GM21367 (cell line): ENCODE data around the gene TMEM123.

Experiments
- ATAC-seq: cut with Tn5 transposase; IDR thresholded peaks from one replicate; pipeline ENCODE4 v1.9.1; 2021; ENCODE audit not compliant: unreplicated experiment

TMEM123 gene

GRCh38 chr11:102452461-102453301 is at the start of gene TMEM123:
TMEM123 (minus strand) TSS chr11:102452765; CDS start chr11:102452623, 142 bp downstream.
- ATAC-seq = peak; percentile 50

GRCh38 chr11:102500829-102501228 is 48.3 kb upstream of the TMEM123 start:
- no peak for ATAC-seq

- ATAC-seq = no peak
Measured at GRCh38 chr11:102499931-102500330, 47.4 kb upstream of the TMEM123 start.

- ATAC-seq = no peak
Measured at GRCh38 chr11:102499151-102499550, 46.6 kb upstream of the TMEM123 start.

GRCh38 chr11:102497061-102497460 is 44.5 kb upstream of the TMEM123 start:
- no peak for ATAC-seq

DNA sequence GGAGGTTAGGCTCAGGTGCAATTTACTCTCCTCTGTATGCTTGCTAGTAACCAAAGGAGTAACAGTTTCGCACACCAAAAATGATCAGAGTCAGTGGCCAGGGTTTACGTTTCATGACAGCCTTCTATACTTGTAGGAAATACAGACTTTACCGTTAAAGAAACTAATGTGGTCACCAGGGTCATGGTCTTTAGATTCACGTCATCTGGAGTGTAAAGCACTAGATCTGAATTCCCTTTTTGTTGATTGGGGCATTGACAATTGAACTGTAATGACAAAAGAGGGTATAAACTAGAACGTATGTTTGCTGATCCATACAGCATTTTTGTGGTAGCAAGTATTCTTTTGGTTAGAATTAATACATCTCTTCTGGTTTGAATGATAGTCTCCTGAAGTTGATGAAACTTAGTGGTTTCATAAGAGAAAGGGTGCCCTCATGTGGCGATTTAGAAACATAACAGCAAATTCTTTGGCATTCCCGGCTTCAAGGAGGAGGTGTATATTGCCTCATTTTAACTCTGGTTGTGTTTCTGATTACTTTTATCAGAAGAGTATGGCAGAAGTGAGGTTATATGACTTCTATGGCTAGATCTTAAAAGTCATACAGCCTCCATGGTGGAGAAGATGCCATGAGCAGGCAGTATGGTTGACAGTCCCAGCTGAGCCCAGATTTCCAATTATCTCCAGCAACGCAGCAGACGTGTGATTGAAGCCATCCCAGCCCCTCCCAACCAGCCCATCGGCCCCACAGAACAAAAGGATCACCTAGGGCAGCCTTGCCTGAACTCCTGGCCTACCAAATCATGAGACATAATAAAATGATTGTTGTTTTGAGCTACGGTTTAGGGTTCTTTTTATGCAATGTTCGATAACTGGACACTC is 42.8 kb upstream of the TMEM123 start:
- peak; percentile 93 for ATAC-seq

GRCh38 chr11:102494216-102494615 is 41.7 kb upstream of the TMEM123 start:
- no peak for ATAC-seq

DNA sequence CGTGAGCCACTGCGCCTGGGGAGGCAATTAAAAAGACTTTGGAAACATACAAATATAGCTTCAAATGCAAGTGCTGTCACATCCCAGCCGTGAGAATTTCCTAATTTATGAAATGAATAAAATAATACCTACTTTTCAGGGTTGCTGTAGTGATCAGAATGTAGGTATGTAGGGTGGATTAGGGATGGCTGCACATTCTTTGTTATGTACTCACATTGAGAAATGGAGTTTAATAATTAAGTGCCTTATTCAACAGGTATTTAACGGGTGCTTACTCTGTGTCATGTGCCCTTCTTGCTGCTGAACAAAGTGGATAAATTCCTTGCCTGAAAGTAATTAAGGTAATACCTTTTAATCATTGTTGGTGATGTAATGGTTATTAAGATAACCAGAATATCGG is 41.0 kb upstream of the TMEM123 start:
- ATAC-seq = no peak

DNA sequence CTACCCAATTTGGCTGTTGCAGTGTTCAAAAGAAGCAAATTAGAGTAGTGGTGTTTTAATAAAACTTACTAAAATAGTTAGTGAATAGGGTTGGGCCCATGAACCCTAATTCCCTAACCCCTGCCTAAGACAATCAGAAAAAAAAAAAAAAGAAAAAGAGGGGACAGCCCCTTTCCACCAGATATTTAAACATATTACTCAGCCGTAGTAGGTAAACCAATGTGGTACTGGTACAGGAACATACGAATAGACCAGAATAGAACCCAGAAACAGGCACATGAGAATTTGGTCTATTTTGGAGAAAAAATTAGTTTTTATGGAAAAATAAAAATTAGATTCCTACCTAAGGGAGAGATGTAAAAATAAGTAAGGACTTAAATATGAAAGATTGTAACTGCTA is 39.4 kb upstream of the TMEM123 start:
- ATAC-seq = no peak

- no peak for ATAC-seq
Measured at GRCh38 chr11:102489186-102490145, 36.9 kb upstream of the TMEM123 start.

- peak; percentile 83 for ATAC-seq
Measured at GRCh38 chr11:102488208-102488607, 35.6 kb upstream of the TMEM123 start.

DNA sequence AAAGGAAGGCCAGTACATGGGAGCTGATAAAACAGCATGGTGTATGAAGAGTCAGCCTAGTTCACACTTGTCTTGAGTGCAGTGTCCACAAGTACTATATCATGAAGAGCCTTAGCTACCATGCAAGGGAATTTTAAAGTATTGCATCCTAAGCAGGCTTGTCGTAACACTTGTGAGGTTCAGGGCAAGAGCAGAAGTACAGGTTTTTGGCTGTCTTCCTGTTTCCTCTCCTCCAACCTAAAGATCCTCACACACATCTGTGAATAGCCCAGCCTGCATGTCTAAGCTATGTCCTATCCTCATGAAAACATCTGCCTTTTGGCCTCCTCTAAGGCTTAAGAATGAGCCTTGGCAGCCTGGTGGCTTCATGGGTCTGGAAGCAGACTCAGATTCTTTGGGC is 34.6 kb upstream of the TMEM123 start:
- no peak for ATAC-seq

DNA sequence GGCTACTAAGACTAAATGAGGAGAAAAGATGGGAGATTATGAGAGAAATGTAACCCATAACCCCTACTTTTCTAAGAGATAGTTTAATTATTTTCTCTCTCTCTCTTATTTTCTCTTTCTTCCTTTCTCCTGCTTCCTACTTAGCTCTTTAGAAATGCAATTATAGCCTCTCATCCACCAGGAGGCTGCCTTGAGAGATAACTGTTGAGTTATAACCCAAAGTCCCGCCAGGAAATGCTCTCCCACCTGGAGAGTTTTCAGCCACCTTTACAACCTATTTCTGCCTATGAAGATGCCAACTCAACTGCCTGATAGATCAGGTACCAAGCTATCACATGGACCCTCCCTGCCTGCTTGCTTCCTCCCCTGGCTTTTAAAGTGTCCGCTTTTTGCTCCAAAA is 34.0 kb upstream of the TMEM123 start:
- ATAC-seq = no peak

DNA sequence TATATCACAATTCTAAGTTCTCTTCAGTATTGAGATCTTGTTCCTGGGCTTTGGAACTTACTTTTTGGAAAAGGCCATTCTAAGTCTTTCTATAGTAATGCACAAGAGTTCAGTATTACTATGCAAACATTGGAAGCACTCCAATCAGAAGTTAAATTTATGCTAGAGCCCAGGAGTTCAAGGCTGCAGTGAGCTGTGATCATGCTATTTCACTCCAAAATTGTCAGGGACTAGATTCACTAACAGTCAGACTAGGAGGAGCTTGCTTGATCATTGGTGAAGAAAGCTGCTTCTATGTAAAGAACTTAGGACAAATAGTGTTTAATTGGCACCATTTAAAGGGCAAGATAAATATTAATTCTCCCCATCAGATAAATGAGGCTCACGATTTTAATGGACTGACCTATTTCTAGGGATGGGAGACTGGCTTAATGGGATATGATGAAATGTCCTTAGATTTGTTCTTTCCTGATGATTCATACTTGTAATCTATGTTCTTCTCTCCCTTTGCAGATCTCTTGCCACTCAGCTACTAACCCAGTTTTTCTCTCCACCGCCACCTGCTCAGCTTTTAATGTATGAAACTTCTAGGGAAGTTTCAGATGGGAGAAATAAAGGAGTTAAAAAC is 32.6 kb upstream of the TMEM123 start:
- no peak for ATAC-seq

DNA sequence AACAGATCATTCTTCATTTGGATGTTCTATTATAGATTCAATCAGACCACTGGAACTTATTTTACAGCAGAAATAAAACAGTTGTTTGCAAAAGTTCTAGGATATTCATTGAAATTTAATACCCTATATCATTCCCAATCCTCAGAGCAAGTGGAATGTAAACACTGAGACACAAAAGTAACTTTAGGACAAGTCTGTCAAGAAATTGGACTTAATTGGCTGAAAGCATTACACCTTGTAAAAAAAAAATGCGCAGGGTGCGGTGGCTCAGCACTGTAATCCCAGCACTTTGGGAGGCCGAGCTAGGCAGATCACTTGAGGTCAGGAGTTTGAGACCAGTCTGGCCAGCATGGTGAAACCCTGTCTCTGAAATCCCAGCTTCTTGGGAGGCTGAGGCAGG is 29.9 kb upstream of the TMEM123 start:
- no peak for ATAC-seq

- no peak for ATAC-seq
Measured at GRCh38 chr11:102479733-102480132, 27.2 kb upstream of the TMEM123 start.

DNA sequence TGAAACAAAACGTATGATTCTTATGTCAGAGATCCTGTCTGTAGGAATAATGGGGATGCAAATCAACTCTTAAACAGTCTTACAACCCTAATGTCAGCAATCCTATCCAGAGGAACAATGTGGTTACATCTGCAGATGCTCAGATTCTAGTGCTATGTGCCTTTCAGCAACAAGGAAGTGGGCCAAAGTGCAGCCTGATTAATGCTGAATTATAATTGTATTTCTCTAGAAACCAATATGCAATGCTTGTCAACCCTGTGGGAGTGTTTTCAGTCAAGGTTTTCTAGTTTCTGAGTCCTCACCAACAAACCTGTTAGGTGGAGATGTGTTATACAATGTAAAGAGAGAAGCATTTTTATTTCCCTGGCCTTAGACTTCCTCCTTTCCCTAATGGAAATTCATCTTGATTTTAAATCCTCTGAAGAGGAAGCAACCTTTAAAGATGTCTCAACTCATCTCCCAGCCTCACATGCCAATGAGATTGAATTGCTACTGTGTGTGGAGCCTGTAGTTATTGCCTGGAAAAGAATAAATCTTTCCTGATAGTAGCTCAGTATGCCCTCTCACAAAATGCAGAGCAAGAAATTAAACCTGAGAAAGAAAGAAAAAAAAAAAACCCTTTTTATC is 26.2 kb upstream of the TMEM123 start:
- no peak for ATAC-seq

DNA sequence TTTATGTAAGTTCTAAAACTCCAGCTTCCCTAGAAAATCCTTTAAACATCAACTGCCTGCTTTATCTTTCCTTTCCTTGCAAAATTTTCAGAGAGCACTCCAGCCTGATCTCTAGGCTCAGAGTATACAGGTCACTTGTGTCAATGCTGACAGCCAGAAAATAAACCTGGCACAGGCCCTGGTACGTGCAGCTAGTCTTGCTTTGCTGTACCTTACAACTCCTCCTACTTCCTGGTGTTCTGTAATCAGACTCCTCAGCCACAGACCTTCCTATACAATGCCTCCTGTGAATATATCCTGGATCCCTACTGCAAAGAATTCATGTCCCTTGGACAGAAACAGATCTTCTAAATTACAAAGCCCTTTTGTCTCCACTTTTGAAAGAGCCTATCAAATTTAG is 24.2 kb upstream of the TMEM123 start:
- ATAC-seq = peak; percentile 40

DNA sequence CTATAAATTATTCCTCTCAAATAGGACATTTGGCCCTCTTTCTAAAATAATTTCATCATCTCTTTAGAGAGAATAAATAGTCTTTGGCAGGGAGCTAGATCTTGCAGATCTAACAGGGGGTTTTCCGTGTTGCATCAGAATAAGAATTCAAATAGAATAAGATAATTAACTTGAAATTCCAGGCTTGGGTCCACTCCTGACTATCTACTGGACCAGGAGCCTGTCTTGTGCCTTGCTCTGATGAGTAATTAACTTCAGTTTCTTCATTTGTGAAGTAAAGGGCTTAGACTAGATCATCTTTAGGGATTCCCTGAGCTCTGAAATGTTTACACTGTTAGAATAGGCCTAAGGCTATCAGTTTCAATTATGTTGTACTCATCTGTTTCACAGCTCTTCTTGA is 23.5 kb upstream of the TMEM123 start:
- ATAC-seq = no peak

DNA sequence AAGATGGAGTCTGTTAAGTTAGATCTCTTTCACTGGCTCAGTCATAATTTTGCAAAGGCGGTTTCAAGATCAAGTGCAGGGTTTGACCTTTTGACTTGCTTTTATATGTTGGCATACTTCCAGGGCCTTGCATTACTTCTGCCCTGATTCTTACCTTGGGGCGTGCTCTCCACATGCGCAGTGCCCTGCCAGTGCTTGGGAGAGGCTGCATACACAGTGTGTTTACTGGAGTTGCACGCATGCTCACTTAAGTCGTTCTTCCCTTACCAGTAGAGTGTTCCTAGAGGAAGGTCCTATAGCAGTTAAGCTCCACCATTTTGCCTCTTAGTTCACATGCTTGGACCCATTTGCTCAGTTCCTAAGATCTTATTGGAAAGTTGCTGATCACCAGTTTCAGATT is 21.0 kb upstream of the TMEM123 start:
- no peak for ATAC-seq
